Astrocyte of the spinal cord (primary cell): ENCODE measurements around the gene MGAM2.
"Not testable (repeated sequence)": the region's sequence is repeated elsewhere in the genome, so short reads cannot be mapped to it uniquely, and the experiment has no call there.

Source experiments
- DNase-seq: peaks from one replicate; pipeline ENCODE4 v3.0.0; 2011; ENCODE audit warnings: low read depth, low spot score
- H3K4me3 ChIP-seq: 2 replicates; pipeline ENCODE4 v1.5.1; 2011; ENCODE audit warnings: low read depth, mild to moderate bottlenecking, low read length, moderate library complexity
- CTCF ChIP-seq: IDR thresholded peaks from 2 replicates; pipeline ENCODE4 v1.5.1; 2012; ENCODE audit warnings: low read depth, mild to moderate bottlenecking, low read length, inconsistent platforms
- in situ Hi-C: cut with HindIII; loops from 2 replicates; pipeline ENCODE4 v1.10.0; 2017; ENCODE audit warnings: low sequenced_read_pairs

MGAM2 gene

GRCh38 chr7:142088022-142088714 lies 23.4 kb upstream of the MGAM2 start:
- no peak for TF ChIP-seq CTCF
- H3K4me3 ChIP-seq, result no peak overlapping the region
- no peak for DNase-seq
- in situ Hi-C loops, result no loop called here

- no peak for TF ChIP-seq CTCF
- in situ Hi-C loops, result no loop called here
- no peak overlapping the region for H3K4me3 ChIP-seq
Measured at GRCh38 chr7:142089035-142089434, 22.5 kb upstream of the MGAM2 start.

GRCh38 chr7:142091961-142092360 lies 19.6 kb upstream of the MGAM2 start:
- in situ Hi-C loops, result no loop called here
- no peak overlapping the region for H3K4me3 ChIP-seq

More at GRCh38 chr7:142089035-142089434, 22.5 kb upstream of the MGAM2 start:
- DNase-seq, result no peak

GRCh38 chr7:142094861-142095260 lies 16.7 kb upstream of the MGAM2 start:
- no peak overlapping the region for H3K4me3 ChIP-seq
- in situ Hi-C loops, result no loop called here
- no peak for TF ChIP-seq CTCF
- no peak for DNase-seq

More at GRCh38 chr7:142091961-142092360, 19.6 kb upstream of the MGAM2 start:
- TF ChIP-seq CTCF, result no peak
- no peak for DNase-seq

GRCh38 chr7:142097571-142097970 lies 13.9 kb upstream of the MGAM2 start:
- H3K4me3 ChIP-seq, result no peak overlapping the region
- in situ Hi-C loops, result no loop called here
- no peak for TF ChIP-seq CTCF
- DNase-seq, result no peak

GRCh38 chr7:142098004-142098403 lies 13.5 kb upstream of the MGAM2 start:
- H3K4me3 ChIP-seq, result no peak overlapping the region
- no peak for TF ChIP-seq CTCF
- DNase-seq, result no peak
- in situ Hi-C loops, result no loop called here

- H3K4me3 ChIP-seq, in situ Hi-C loops, DNase-seq: not testable (repeated sequence)
Measured at GRCh38 chr7:142099347-142099746, 12.2 kb upstream of the MGAM2 start.
